ENCODE measurements around the gene ACTBL2. TPM values are rescaled to one million over a fixed set of nuclear protein-coding genes. Genes with fewer than 3 reads are reported as not detected.
"Not testable (repeated sequence)": the region's sequence is repeated elsewhere in the genome, so short reads cannot be mapped to it uniquely, and the experiment has no call there.

ACTBL2 gene
- 5.6 and 8.0 TPM in 2 replicates for total RNA-seq

GRCh38 chr5:57482671-57483106 is at the start of gene ACTBL2:
Gene ACTBL2, minus strand, starts transcription at chr5:57482811. Its CDS starts 104 bp downstream, at chr5:57482707.
- peak; percentile 99 for DNase-seq (ENCODE audit: low read depth)

GRCh38 chr5:57531333-57531732 is 48.7 kb upstream of the ACTBL2 start:
- no peak for DNase-seq (ENCODE audit: low read depth)

DNA sequence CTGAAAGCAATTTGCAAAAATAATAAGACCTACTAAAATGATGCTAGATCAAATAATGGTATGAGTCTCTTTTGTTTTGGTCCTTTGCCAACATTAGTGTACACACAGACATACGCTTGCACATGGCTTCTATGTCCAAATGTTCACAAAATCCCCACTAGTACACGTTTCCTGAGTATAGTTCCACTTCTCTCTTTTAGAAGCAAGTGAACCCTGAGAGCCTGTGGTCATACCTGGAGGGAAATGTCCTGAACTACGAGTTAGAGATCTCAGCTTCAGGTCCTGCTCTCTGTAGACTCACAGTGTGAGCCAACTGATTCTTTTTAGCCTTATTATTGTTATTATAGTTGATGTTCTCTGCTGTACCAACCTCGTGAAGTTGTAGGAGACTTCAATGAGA is 47.3 kb upstream of the ACTBL2 start:
- no peak for DNase-seq (ENCODE audit: low read depth)

GRCh38 chr5:57527870-57528269 is 45.3 kb upstream of the ACTBL2 start:
- no peak for DNase-seq (ENCODE audit: low read depth)

DNA sequence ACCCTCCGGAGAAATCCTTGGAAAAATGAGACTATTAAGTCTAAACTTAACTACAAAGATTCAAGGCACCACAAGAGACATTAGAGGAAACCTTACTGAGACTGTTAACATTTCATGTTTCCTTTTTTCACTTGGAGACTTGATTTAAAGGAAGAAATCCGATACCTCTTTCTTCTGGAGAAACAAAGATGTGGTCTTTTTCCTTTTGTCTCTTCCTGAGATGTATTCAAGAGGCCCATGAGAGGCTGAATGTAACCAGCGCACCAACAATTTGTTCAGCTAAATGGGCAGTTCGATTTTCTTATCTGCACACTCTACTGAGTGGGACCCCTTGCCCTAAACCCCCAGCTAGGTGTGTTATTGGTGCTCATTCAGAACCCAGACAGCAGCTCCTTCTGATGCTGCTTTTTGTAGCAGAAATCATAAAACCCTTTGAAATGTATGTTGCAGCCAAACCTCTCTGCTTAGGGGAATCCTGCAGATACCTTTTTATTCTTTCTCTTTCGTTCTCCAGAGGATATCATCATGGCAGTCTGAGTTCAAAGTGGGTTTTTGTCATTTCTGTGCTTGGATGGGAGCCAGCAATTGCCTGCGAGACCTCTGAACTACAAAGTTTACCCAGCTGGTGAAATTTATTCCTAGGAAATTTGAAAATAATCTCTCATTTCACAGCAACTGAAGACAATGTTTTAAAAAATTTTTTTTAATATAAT is 41.9 kb upstream of the ACTBL2 start:
- DNase-seq (ENCODE audit: low read depth): no peak

- DNase-seq (ENCODE audit: low read depth): not testable (repeated sequence)
Measured at GRCh38 chr5:57522477-57522876, 39.9 kb upstream of the ACTBL2 start.

- DNase-seq (ENCODE audit: low read depth): not testable (repeated sequence)
Measured at GRCh38 chr5:57518415-57518814, 35.8 kb upstream of the ACTBL2 start.

- DNase-seq (ENCODE audit: low read depth): no peak
Measured at GRCh38 chr5:57517250-57517649, 34.6 kb upstream of the ACTBL2 start.

DNA sequence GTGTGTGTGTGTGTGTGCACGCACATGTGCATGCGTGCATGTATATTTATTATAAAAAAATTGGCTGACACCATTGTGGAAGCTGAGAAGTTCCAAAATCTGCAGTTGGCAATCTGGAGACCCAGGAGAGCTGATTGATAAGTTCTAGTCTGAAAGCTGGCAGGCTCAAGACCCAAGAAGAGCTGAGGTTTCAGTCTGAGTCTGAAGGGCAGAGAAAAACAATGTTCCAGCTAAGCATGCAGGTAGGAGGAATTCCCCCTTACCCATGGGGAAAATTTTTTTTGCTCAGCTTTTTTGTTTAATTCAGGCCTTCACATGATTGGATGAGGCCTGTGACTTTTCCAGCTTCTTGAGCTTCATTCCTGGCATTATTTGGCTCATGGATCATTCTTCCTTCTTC is 31.2 kb upstream of the ACTBL2 start:
- DNase-seq (ENCODE audit: low read depth): no peak

- DNase-seq (ENCODE audit: low read depth): no peak
Measured at GRCh38 chr5:57511321-57511720, 28.7 kb upstream of the ACTBL2 start.

GRCh38 chr5:57509501-57510260 is 27.1 kb upstream of the ACTBL2 start:
- no peak for DNase-seq (ENCODE audit: low read depth)

- no peak for DNase-seq (ENCODE audit: low read depth)
Measured at GRCh38 chr5:57508211-57508610, 25.6 kb upstream of the ACTBL2 start.

GRCh38 chr5:57505272-57506200 is 22.9 kb upstream of the ACTBL2 start:
- DNase-seq (ENCODE audit: low read depth): no peak

- no peak for DNase-seq (ENCODE audit: low read depth)
Measured at GRCh38 chr5:57504357-57504756, 21.7 kb upstream of the ACTBL2 start.

- no peak for DNase-seq (ENCODE audit: low read depth)
Measured at GRCh38 chr5:57503433-57503832, 20.8 kb upstream of the ACTBL2 start.

GRCh38 chr5:57501414-57502201 is 19.0 kb upstream of the ACTBL2 start:
- DNase-seq (ENCODE audit: low read depth): no peak

DNA sequence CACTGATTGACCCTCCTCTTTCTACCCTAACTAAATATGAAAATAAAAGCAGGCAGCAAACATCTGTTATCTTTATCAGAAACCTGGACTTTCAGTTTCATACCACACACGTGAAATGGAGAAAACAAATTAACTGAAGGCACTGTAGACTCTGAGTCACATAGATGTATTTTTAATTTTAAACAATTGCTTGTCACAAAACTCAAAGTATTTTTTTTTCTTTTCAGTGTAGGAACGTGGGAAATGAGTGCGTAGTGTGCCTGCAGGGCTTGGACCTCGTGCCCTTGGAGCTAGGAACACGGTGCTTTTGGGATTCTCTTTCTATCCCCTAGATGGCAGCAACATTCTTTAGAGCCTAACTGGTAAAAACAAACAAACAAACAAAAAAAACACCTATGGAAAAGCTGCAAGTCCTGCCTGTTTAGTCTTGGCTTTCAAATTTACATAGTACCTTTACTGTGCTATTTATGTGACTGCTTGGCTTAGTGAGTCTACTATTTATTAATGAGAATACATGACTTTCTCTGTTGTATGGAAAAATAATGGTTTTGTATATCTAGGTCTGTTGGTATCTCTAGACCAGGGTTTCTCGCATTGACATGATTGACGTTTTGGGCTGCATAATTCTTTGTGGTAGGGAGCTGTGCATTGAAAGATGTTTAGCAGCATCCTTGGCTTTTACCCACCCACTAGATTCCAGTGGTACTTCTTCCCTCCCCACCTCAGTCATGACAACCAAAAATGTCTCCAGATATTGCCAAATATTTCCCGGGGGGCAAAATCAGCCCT is 16.8 kb upstream of the ACTBL2 start:
- DNase-seq (ENCODE audit: low read depth): peak; percentile 76

- no peak for DNase-seq (ENCODE audit: low read depth)
Measured at GRCh38 chr5:57497733-57498132, 15.1 kb upstream of the ACTBL2 start.

- no peak for DNase-seq (ENCODE audit: low read depth)
Measured at GRCh38 chr5:57495285-57496086, 12.9 kb upstream of the ACTBL2 start.
